Neuron (in vitro differentiated cells): Measurements from ENCODE around the gene WDR70.
"Not testable (repeated sequence)": the region's sequence is repeated elsewhere in the genome, so short reads cannot be mapped to it uniquely, and the experiment has no call there.

Experiments used
- H2AFZ ChIP-seq: one replicate; pipeline ENCODE4 v1.6.1; 2013; ENCODE audit warnings: low read depth, mild to moderate bottlenecking, inconsistent platforms, low read length, moderate library complexity
- H3K27me3 ChIP-seq: one replicate; pipeline ENCODE4 v1.6.1; 2013; ENCODE audit warnings: low read length; ENCODE audit not compliant: insufficient read depth
- H3K36me3 ChIP-seq: one replicate; pipeline ENCODE4 v1.6.1; 2013; ENCODE audit warnings: low read length; ENCODE audit not compliant: insufficient read depth
- H3K4me1 ChIP-seq: one replicate; pipeline ENCODE4 v1.6.1; 2013; ENCODE audit warnings: low read length; ENCODE audit not compliant: insufficient read depth
- H3K4me3 ChIP-seq: 2 replicates; pipeline ENCODE4 v1.5.1; 2013; ENCODE audit warnings: mild to moderate bottlenecking, low read length, moderate library complexity
- H3K9me3 ChIP-seq: one replicate; pipeline ENCODE4 v1.6.1; 2013; ENCODE audit warnings: low read length

The WDR70 gene

DNA sequence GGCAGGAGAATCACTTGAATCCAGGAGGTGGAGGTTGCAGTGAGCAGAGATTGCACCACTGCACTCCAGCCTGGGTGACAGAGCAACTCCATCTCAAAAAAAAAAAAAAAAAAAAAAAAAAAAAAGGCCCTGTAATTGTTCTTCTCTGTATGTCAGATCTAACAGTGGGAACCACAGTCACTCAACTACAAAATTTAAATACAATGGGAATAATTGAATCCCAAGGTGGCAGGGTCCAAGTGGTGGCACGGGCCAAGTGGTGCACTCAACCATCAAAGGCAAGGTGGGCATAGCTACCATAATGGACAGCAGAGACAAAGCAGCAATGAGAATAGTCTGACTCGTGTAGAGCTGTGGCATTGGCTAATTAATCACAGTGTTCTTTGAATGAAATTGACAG is 416.2 kb downstream of the WDR70 start:
- not testable (repeated sequence) for H3K36me3 ChIP-seq, H3K4me3 ChIP-seq, H3K9me3 ChIP-seq, H3K27me3 ChIP-seq, H2AFZ ChIP-seq
- peaks cover 13% of the 10 kb centered on the region for H3K4me1 ChIP-seq

DNA sequence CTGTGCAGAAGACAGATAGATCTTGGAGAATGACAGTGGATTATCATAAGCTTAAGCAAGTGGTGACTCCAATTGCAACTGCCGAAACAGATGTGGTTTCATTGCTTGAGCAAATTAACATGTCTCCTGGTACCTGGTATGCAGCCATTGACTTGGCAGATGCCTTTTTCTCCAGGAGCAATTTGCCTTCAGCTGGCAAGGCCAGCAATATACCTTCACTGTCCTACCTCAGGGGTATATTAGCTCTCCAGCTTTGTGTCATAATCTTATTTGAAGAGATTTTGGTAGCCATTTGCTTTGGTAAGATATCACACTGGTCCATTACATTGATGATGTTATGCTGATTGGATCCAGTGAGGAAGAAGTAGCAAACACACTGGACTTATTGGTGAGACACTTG is 417.3 kb downstream of the WDR70 start:
- H3K27me3 ChIP-seq, H3K9me3 ChIP-seq, H3K36me3 ChIP-seq, H3K4me3 ChIP-seq, H2AFZ ChIP-seq: not testable (repeated sequence)
- H3K4me1 ChIP-seq = peaks cover 10% of the 10 kb centered on the region

GRCh38 chr5:37799865-37800421 is 420.8 kb downstream of the WDR70 start:
- Histone ChIP-seq H3K27me3 (no peaks in the 10 kb centered on the region), H3K4me3 (no peak overlapping the region), H2AFZ (no peak overlapping the region), H3K9me3 (no peaks in the 10 kb centered on the region), H3K4me1 (no peaks in the 10 kb centered on the region), H3K36me3 (no peaks in the 10 kb centered on the region)

DNA sequence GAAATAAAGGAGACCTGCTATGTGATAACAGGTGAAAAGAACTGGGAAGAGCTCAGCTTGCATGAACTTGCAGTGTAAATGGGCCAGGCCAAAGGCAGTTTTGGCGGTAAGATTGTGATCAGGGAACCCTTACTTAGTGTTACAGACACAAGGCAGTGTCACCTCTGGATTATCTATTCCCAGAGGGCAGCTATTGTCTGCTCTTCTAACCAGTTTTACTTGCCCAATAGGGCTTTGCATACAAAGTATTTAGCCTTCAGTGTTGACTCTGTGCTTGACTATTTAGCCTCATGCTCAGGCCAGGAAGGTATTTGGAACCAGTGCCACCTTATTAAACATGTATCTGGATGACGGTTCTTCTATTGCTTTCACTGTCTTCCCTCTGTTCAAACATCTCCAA is 422.4 kb downstream of the WDR70 start:
- Histone ChIP-seq H3K27me3 (no peaks in the 10 kb centered on the region), H3K9me3 (no peaks in the 10 kb centered on the region), H2AFZ (no peak overlapping the region), H3K36me3 (no peaks in the 10 kb centered on the region), H3K4me1 (no peaks in the 10 kb centered on the region), H3K4me3 (no peak overlapping the region)
